Omental fat pad (tissue), 4 donors: ENCODE results near the gene ANKS6. TPM values are rescaled to one million over a fixed set of nuclear protein-coding genes. Genes with fewer than 3 reads are reported as not detected.

Experiments
- ATAC-seq: fragments of 150-250 bp; one replicate; pipeline ENCODE4 v1.9.1; 2016; ENCODE audit warnings: mild to moderate bottlenecking, moderate library complexity; ENCODE audit not compliant: low FRiP score
- DNase-seq: peaks from one replicate; pipeline ENCODE4 v3.0.0-alpha.2; 2019; ENCODE audit warnings: low spot score
- CTCF ChIP-seq, 3 donors: fragments of 450-650 bp; IDR thresholded peaks; one replicate each; pipeline ENCODE4 v1.5.1; 2016 to 2017; ENCODE audit warnings: antibody characterized with exemption in 3 of 3, mild to moderate bottlenecking in 3 of 3, moderate library complexity in 2 of 3
- total RNA-seq, 4 donors: library from RNA; depleted of rRNA; stranded (reverse); fragments of >200 nt; gene quantifications; one replicate each; pipeline ENCODE4 v1.1.0, GENCODE V29; 2016

Gene ANKS6
- total RNA-seq, 4 donors from 2014 or later: 14.7 to 24.7 (median 20.4) TPM

GRCh38 chr9:98738741-98739140, 57.6 kb downstream of the ANKS6 start:
- DNase-seq (no peak), ATAC-seq (no peak)
- no peak for TF ChIP-seq CTCF (IDR thresholded peaks at IDR 0.05)

GRCh38 chr9:98736226-98736625, 60.1 kb downstream of the ANKS6 start:
- DNase-seq: no peak
- TF ChIP-seq CTCF (IDR thresholded peaks at IDR 0.05): no peak
- ATAC-seq: no peak

- ATAC-seq: no peak
- DNase-seq: no peak
- no peak for TF ChIP-seq CTCF (IDR thresholded peaks at IDR 0.05)
Observed at GRCh38 chr9:98732801-98733200, 63.6 kb downstream of the ANKS6 start.

- DNase-seq: no peak
- ATAC-seq: no peak
- TF ChIP-seq CTCF (IDR thresholded peaks at IDR 0.05): no peak
Observed at GRCh38 chr9:98732091-98732490, 64.3 kb downstream of the ANKS6 start.

GRCh38 chr9:98730871-98731270, 65.5 kb downstream of the ANKS6 start:
- TF ChIP-seq CTCF (IDR thresholded peaks at IDR 0.05): no peak

GRCh38 chr9:98728500-98728899, 67.9 kb downstream of the ANKS6 start:
- no peak for TF ChIP-seq CTCF (IDR thresholded peaks at IDR 0.05)
- no peak for ATAC-seq
- DNase-seq: no peak

More at GRCh38 chr9:98730871-98731270, 65.5 kb downstream of the ANKS6 start:
- DNase-seq (no peak), ATAC-seq (no peak)

- TF ChIP-seq CTCF (IDR thresholded peaks at IDR 0.05): no peak
- ATAC-seq (no peak), DNase-seq (no peak)
Observed at GRCh38 chr9:98727428-98727827, 68.9 kb downstream of the ANKS6 start.
